Activated CD8-positive, alpha-beta memory T cell treated with anti-CD3 and anti-CD28 coated beads, Interleukin-2, amount 10 ng/mL, durations not matched to agents 7 days and 5 days (primary cell): ENCODE results near the gene FUOM. TPM values are rescaled to one million over a fixed set of nuclear protein-coding genes. Genes with fewer than 3 reads are reported as not detected.

Source experiments
- ATAC-seq: fragments of 150-1000 bp; cut with Tn5 transposase; one replicate; pipeline ENCODE4 v1.10.0; 2021; ENCODE audit warnings: moderate library complexity
- CTCF ChIA-PET: fragments of 350-600 bp; sonication (Branson Sonifier 250); formaldehyde crosslinking; loops from one replicate; lab custom pipeline; 2021; ENCODE audit warnings: antibody characterized with exemption; lab: Charles Lee
- DNase-seq: peaks from one replicate; pipeline ENCODE4 v3.0.0-alpha.2; 2020
- H3K27ac Mint-ChIP-seq: one replicate; pipeline ENCODE4 v1.8.0; 2021; ENCODE audit warnings: mild to moderate bottlenecking, mixed read lengths
- H3K27me3 Mint-ChIP-seq: one replicate; pipeline ENCODE4 v1.8.0; 2021; ENCODE audit warnings: mixed read lengths
- H3K36me3 Mint-ChIP-seq: one replicate; pipeline ENCODE4 v1.8.0; 2021; ENCODE audit warnings: mild to moderate bottlenecking, mixed read lengths
- H3K4me1 Mint-ChIP-seq: one replicate; pipeline ENCODE4 v1.8.0; 2021; ENCODE audit warnings: mixed read lengths
- H3K4me3 Mint-ChIP-seq: one replicate; pipeline ENCODE4 v1.8.0; 2021; ENCODE audit warnings: mild to moderate bottlenecking, moderate library complexity, mixed read lengths
- H3K9me3 Mint-ChIP-seq: one replicate; pipeline ENCODE4 v1.8.0; 2022; ENCODE audit warnings: low read depth, mixed read lengths
- total RNA-seq, 2 experiments: library from RNA; stranded (reverse); gene quantifications; one replicate each; pipeline ENCODE4 v1.2.3, GENCODE V29; 2021

Gene FUOM
- total RNA-seq, 2 experiments from 2014 or later: 9.1 to 13.1 TPM

DNA sequence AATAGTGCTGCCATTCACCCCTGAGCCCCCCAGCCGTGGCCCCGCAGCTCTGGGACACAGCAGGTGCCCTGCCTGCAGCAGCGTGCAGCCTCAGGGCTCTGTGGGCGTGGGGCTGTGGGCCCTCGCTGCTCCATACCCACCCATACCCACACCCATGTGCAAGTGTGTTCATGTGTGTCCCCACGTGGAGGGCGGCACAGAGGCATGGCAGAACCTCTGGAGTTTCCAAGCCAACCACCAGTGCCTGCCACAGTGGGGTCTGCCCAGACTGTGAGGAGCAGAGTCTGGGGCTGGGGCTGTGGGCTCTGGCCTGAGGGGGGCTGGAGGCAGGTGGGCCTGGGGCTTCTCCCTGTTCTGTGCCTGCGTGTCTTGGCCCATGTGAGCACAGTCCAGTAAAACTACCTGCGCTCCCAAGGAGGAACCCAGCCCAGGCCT, 8.2 kb downstream of the FUOM start:
- Mint-ChIP-seq H3K9me3 (no peaks in the 10 kb centered on the region), H3K4me3 (no peak overlapping the region), H3K4me1 (peaks cover 2% of the 10 kb centered on the region), H3K36me3 (no peaks in the 10 kb centered on the region), H3K27me3 (peaks cover 11% of the 10 kb centered on the region), H3K27ac (no peak overlapping the region)
- ATAC-seq: no peak
- CTCF ChIA-PET: no interaction called here
- DNase-seq: no peak

DNA sequence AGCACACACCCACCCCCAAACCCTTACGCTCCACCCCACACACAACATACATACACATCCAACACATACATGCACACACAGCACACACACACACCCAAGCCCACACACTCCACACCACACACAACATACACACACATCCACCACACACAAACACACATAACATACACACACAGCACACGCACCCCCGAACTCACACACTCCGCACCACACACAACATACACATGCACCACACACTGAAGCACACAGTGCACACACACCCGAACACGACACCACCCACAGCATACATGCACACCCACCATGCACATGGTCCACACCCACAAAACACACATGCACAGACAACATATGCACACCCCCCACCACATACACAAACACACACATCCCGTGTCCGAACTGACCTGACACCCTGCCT, 8.7 kb downstream of the FUOM start:
- CTCF ChIA-PET: no interaction called here
- no peak for ATAC-seq
- DNase-seq: no peak
- Mint-ChIP-seq H3K27ac (no peak overlapping the region), H3K36me3 (no peaks in the 10 kb centered on the region), H3K4me3 (no peak overlapping the region), H3K4me1 (peaks cover 2% of the 10 kb centered on the region), H3K9me3 (no peaks in the 10 kb centered on the region), H3K27me3 (peaks cover 15% of the 10 kb centered on the region)

DNA sequence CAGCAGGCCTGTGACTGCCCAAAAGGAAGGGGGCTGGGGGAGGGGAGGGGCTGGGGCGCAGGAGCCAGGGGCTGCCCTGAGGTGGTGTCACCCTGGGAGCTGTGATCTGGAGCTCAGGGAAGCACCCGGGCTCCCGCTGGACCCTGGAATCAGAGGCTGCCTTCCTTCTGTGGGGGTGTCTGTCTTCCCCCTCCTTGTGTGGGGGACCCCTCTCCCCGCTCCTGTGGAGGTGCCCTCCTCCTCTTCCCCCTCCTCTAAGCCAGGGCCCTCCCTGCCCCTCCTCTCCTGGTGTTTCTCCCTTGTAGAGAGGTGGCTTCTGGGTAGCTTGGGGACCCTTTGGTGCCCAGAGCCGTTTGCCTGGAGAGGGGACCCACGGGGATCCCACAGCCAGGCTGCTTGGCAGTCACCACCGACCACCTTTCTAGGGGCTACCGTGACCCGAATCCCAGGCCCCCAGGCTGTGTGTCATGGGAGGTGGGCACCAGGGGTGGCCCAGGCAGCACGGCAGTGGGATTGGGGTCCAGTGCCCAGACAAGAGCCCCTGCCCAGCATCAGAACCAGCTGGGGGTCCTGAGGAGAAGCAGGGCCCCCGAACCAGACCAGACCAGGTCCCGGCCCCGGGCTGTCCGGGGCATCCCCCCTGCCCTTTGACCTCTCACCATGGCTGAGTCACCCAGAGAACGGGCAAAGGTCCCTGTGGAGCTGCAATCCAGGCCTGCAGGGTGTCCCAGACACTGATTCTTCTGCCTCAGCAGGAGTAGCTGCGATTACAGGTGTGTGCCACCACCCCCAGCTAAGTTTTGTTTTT, 9.9 kb downstream of the FUOM start:
- H3K27me3 Mint-ChIP-seq: peaks cover 23% of the 10 kb centered on the region
- ATAC-seq: no peak
- no peaks in the 10 kb centered on the region for H3K36me3 Mint-ChIP-seq
- no peak overlapping the region for H3K4me3 Mint-ChIP-seq
- peaks cover 6% of the 10 kb centered on the region for H3K4me1 Mint-ChIP-seq
- DNase-seq: no peak
- no peaks in the 10 kb centered on the region for H3K9me3 Mint-ChIP-seq
- CTCF ChIA-PET: interaction anchor here (0.8 to 2.1 kb wide), 3 partner anchors 10 to 19 kb away, joined by 3 to 9 read pairs (median 4); partner anchors contain the start of gene FUOM
- H3K27ac Mint-ChIP-seq: no peak overlapping the region

DNA sequence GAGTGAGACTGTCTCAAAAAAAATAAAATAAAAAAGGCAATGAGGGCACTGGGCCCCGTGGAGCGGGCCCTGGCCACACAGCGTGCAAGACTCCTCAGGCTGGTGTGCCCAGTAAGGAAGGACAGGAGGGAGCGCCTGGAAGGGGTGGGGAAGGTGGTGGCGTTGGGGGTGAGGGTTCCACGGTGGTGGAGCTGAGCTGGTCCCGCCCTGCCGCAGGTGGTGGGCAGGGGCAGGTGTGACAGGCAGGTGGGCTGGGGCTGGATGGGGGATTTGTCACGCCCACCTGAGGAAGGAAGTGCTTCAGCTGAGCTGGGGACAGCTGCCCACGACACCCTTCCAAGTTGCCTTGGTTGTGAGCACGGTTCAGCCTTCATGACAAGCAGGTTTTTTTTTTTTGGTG, 11.4 kb downstream of the FUOM start:
- H3K36me3 Mint-ChIP-seq: no peaks in the 10 kb centered on the region
- no peak overlapping the region for H3K27ac Mint-ChIP-seq
- DNase-seq (no peak), ATAC-seq (no peak)
- H3K9me3 Mint-ChIP-seq: no peaks in the 10 kb centered on the region
- peaks cover 6% of the 10 kb centered on the region for H3K4me1 Mint-ChIP-seq
- no peak overlapping the region for H3K4me3 Mint-ChIP-seq
- CTCF ChIA-PET: interaction anchor here (2.1 kb wide), 1 partner anchor 17 kb away, joined by 9 read pairs; no protein-coding TSS in a partner anchor
- H3K27me3 Mint-ChIP-seq: peaks cover 31% of the 10 kb centered on the region

DNA sequence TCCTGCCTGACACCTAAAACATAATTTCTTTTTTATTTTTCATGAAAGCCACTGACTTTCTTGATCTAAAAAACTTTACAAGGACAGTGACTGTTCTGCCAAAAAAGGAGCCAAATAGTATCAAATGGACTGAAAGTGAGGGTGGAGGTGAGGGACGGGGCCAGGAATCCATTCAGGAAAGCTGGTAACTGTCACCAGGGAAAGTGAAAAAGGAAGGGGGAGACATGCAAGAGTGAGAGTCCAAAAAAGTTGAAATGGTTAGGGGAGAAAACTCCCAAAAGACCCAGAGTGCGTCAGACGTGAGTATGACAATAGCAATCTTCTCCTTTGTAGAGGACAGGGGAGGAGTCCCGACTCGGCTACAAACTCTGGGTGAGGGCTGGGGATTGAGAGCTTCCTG, 13.6 kb downstream of the FUOM start:
- Mint-ChIP-seq H3K36me3 (no peaks in the 10 kb centered on the region), H3K9me3 (no peaks in the 10 kb centered on the region), H3K27me3 (peaks cover 32% of the 10 kb centered on the region), H3K4me3 (no peak overlapping the region), H3K4me1 (peaks cover 6% of the 10 kb centered on the region), H3K27ac (no peak overlapping the region)
- ATAC-seq: no peak
- DNase-seq: no peak
- CTCF ChIA-PET: interaction anchor here (1.9 kb wide), 1 partner anchor 14 kb away, joined by 8 read pairs; no protein-coding TSS in a partner anchor

DNA sequence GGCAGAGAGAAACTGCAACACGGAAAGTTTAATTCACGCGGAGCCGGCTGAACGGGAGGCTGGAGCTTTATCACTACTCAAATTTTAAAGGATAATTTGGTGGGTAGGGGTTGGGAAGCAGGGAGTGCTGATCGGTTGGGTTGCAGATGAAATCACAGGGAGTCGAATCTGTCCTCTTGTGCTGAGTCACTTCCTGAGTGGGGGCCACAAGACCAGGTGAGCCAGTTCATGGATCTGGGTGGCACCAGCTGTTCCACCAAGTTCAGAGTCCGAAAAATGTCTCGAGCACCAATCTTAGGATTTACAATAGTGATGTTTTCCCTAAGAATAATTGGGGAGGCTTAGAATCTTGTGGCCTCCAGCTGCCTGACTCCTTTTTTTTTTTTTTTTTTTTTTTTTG, 14.3 kb downstream of the FUOM start:
- DNase-seq: no peak
- no peaks in the 10 kb centered on the region for H3K36me3 Mint-ChIP-seq
- CTCF ChIA-PET: interaction anchor here (1.9 kb wide), 1 partner anchor 14 kb away, joined by 8 read pairs; no protein-coding TSS in a partner anchor
- no peaks in the 10 kb centered on the region for H3K9me3 Mint-ChIP-seq
- no peak for ATAC-seq
- H3K4me1 Mint-ChIP-seq: peaks cover 4% of the 10 kb centered on the region
- H3K4me3 Mint-ChIP-seq: no peak overlapping the region
- H3K27ac Mint-ChIP-seq: no peak overlapping the region
- H3K27me3 Mint-ChIP-seq: peaks cover 32% of the 10 kb centered on the region

DNA sequence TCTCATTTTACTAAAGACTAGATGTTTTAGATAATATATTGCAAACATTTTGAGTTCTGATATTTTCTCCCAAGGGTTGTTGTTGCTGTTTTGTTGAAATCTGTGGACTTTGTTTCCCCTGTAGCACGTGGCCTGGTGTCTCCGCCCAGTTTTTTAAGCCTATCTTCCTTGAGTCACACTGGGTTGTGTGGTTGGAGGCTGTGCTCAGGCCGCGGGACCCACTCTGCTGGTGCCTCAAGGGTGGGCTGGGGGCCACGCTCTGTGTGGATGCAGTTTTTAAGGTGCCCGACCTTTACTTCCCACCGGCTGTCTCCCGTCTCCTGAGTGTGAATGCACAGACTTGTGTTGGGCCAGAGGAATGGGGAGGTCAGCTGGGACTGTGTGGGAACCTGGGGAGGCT, 14.9 kb downstream of the FUOM start:
- no peak for DNase-seq

DNA sequence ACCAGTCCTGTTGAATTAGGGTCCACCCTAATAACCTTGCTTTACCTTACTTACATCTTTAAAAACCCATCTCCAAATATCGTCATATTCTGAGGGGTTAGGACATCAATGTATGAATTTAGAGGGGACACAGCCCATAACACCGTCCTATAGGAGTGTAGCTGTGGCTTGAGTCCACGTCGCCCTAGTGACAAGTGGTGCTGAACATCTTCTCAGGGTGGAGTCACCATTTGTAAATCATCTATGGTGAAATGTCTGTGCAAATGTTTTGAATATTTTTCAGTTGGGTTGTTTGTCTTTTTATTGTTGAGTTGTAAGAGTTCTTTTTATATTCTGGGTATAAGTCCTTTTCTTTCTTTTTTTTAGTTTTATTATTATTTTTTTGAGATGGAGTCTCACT, 15.8 kb downstream of the FUOM start:
- Mint-ChIP-seq H3K27me3 (peaks cover 32% of the 10 kb centered on the region), H3K27ac (no peak overlapping the region), H3K4me1 (peaks cover 4% of the 10 kb centered on the region), H3K4me3 (no peak overlapping the region), H3K9me3 (no peaks in the 10 kb centered on the region), H3K36me3 (no peaks in the 10 kb centered on the region)
- no peak for DNase-seq
- ATAC-seq: no peak
- CTCF ChIA-PET: no interaction called here

More for the DNA sequence above, 14.9 kb downstream of the FUOM start:
- no peak overlapping the region for H3K4me3 Mint-ChIP-seq
- peaks cover 4% of the 10 kb centered on the region for H3K4me1 Mint-ChIP-seq
- no peak overlapping the region for H3K27ac Mint-ChIP-seq
- CTCF ChIA-PET: interaction anchor here (1.9 kb wide), 1 partner anchor 13 kb away, joined by 8 read pairs; no protein-coding TSS in a partner anchor
- no peaks in the 10 kb centered on the region for H3K36me3 Mint-ChIP-seq
- peaks cover 32% of the 10 kb centered on the region for H3K27me3 Mint-ChIP-seq
- H3K9me3 Mint-ChIP-seq: no peaks in the 10 kb centered on the region
- no peak for ATAC-seq

DNA sequence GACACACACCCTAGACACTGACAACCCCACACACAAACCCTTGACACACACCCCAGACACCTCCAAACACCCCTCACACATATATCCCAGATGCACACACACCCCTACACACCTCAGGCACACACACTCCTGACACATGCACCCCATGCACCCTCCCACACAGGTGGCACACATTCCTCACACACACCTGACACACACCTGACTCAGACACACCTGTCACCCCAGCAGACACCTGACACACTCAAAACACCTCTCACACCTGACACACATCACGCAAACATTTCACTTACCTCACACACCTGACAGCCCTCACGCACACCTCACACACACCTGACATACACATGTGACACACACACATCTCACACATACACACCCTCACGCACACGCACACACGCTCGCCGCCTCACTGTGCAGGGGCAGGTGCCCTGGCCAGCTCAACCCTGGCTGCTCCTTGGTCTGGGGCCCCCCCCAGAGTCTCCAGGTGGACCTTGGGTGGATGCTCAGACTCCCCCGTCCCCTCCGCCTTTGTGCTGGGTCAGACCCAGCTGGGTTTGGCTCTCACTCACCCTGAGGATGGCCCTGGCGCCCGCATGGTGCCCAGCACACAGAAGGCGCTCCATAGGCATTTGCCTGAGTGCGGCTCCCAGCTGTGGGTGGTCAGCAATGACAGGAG, 18.0 kb downstream of the FUOM start:
- H3K36me3 Mint-ChIP-seq: no peaks in the 10 kb centered on the region
- CTCF ChIA-PET: no interaction called here
- H3K4me1 Mint-ChIP-seq: peaks cover 9% of the 10 kb centered on the region
- no peak overlapping the region for H3K4me3 Mint-ChIP-seq
- H3K9me3 Mint-ChIP-seq: no peaks in the 10 kb centered on the region
- H3K27me3 Mint-ChIP-seq: peaks cover 32% of the 10 kb centered on the region
- no peak overlapping the region for H3K27ac Mint-ChIP-seq
- no peak for DNase-seq
- no peak for ATAC-seq

DNA sequence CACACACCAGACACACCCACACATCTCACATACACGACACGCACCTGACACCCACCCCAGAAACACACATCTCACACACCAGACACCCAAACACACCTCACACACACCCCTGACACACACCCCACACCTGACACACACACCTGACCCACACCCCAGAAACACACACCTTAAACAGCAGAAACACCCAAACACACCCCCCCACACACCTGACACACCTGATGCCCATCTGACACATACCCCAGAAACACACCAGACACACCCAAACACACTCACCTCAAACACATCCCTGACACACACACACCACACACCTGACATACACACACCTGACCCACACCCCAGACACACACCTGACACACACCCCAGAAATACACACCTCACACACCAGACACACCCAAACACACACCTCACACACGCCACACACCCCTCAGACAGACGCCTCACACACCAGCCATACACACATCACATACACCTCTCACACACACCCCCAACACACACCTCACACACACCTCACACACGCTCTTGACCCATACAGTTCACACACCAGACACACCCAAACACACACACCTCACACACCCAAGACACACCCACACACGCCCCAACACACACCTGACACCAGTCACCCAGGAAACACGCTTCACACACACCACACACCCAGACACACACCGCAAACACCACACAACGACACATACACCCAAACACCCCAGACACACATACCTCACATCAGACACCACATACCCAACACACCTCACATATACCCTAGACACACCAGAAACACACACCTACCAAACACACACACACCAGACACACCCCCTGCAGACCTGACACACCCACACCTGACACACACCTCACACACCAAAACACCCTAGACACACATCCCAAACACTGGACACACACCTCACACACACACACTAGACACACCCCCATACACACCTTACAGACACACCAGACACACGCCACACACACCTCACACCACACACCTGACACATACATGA, 19.4 kb downstream of the FUOM start:
- H3K27ac Mint-ChIP-seq: no peak overlapping the region
- H3K4me1 Mint-ChIP-seq: peaks cover 8% of the 10 kb centered on the region
- DNase-seq: no peak
- ATAC-seq: no peak
- no peak overlapping the region for H3K4me3 Mint-ChIP-seq
- H3K27me3 Mint-ChIP-seq: peaks cover 30% of the 10 kb centered on the region
- CTCF ChIA-PET: no interaction called here
- H3K9me3 Mint-ChIP-seq: no peaks in the 10 kb centered on the region
- H3K36me3 Mint-ChIP-seq: no peaks in the 10 kb centered on the region

DNA sequence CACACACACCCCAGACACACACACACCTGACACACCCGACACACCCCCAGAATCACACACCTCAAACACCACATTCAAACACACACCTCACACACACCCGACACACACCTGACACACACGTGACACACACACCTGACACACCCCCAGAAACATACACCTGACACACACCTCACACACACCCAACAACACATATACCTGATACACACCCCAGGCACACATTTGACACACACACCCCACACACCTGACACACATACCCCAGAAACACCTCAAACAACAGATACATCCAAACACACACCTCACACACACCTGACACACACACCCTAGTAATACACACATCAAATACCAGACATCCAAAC, 20.5 kb downstream of the FUOM start:
- H3K36me3 Mint-ChIP-seq: no peaks in the 10 kb centered on the region
- peaks cover 33% of the 10 kb centered on the region for H3K27me3 Mint-ChIP-seq
- H3K9me3 Mint-ChIP-seq: no peaks in the 10 kb centered on the region
- no peak for ATAC-seq
- H3K4me1 Mint-ChIP-seq: peaks cover 7% of the 10 kb centered on the region
- H3K27ac Mint-ChIP-seq: no peak overlapping the region
- no peak for DNase-seq
- no peak overlapping the region for H3K4me3 Mint-ChIP-seq
- CTCF ChIA-PET: no interaction called here

DNA sequence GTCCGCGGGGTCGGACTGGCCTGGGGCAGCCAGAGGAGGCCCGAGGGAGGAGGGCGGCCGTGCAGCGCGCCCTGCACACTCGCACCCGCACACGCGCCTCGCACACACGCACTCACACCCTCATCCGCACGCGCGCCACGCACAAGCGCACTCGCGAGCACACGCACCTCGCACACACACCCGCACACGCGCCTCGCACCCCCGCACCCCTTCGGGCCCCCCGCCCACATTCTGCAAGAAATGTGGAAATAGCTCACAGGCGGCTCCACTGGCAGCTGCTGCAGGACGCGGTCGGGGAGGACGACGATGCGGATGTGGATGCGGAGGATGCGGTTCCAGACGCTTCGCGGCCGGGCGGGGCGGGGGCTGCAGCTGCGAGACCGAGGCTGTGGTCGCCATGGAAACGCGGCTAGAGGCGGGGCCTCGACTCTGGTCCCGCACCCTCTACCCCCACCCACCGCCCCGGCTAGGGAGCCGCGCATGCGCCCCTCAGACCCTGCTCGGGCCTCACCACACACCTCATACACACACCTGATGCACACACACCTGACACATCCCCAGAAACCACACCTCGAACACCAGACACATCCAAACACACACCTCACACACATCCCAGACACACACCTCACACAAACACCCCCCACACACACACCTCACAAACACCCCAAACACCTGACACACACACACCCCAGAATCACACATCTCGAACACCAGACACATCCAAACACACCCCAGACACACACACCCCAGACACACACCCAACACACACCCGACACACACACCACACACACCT, 21.0 kb downstream of the FUOM start, which contains the start of gene CALY:
TSS of gene CALY (minus strand) at position 320 of the 793 bp plus-strand sequence. CDS start 7,907 bp downstream, outside the sequence.
- peak within 1 kb of the TSS; percentile 34 for H3K27ac Mint-ChIP-seq
- DNase-seq (peak; percentile 88), ATAC-seq (peak; percentile 35)
- H3K9me3 Mint-ChIP-seq: no peaks in the 10 kb centered on the region
- no peaks in the 10 kb centered on the region for H3K36me3 Mint-ChIP-seq
- peaks cover 7% of the 10 kb centered on the region for H3K4me1 Mint-ChIP-seq
- peak within 1 kb of the TSS; percentile 45 for H3K4me3 Mint-ChIP-seq
- peaks cover 35% of the 10 kb centered on the region for H3K27me3 Mint-ChIP-seq
- CTCF ChIA-PET: interaction anchor here (0.9 to 1.0 kb wide), 2 partner anchors 15 to 29 kb away, joined by 3 to 4 read pairs; no protein-coding TSS in a partner anchor
